GM12873 (cell line): ENCODE measurements around the gene CDS2.
A peak's percentile ranks its signal among the peaks of the same experiment; 100 is the strongest.

Experiments
- TF ChIP-seq, protein P1 (sequence below): IDR thresholded peaks from 2 replicates; pipeline ENCODE4 v1.5.1; 2012; ENCODE audit warnings: low read depth, mild to moderate bottlenecking, moderate library complexity, low read length, control low read depth; ENCODE audit not compliant: insufficient read depth; ENCODE audit errors: missing control alignments

Gene CDS2

DNA sequence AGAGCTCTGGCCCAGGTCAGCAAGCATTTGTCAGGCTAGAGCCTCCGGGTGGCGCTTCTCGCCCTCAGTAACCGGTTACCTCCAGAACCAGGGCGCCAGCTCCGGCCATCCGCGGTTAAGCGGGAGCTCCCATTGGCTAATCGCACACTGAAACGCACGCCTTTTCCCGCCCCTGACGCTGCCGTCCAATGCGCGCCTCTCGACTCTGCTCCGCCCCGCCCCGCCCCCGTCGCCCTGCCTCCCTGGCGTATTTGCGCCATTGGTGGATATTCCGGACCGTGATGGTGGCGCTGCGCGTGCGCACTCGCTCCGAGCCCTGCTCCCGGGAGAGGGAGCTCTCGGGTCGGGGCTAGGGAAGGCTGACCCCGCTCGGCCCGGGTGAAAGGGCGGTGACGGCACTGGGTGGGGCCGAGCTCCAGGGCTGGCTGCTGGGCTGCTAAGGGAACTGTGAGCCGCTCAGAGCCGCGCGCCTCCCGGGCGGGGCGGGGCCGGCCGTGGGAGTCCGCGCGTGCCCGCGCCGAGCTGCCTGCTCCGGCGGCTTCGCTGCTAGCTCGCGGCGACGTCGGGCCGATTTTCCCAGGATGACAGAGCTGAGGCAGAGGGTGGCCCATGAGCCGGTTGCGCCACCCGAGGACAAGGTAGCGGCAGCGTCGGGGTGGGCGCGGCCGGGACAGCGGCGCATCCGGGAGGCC is at the start of gene CDS2:
Gene CDS2 (plus strand): TSS at position 497 of the 692 bp plus-strand sequence. CDS start 85 bp downstream, at position 582.
- TF ChIP-seq, protein P1, sequence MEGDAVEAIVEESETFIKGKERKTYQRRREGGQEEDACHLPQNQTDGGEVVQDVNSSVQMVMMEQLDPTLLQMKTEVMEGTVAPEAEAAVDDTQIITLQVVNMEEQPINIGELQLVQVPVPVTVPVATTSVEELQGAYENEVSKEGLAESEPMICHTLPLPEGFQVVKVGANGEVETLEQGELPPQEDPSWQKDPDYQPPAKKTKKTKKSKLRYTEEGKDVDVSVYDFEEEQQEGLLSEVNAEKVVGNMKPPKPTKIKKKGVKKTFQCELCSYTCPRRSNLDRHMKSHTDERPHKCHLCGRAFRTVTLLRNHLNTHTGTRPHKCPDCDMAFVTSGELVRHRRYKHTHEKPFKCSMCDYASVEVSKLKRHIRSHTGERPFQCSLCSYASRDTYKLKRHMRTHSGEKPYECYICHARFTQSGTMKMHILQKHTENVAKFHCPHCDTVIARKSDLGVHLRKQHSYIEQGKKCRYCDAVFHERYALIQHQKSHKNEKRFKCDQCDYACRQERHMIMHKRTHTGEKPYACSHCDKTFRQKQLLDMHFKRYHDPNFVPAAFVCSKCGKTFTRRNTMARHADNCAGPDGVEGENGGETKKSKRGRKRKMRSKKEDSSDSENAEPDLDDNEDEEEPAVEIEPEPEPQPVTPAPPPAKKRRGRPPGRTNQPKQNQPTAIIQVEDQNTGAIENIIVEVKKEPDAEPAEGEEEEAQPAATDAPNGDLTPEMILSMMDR = peak; percentile 56

DNA sequence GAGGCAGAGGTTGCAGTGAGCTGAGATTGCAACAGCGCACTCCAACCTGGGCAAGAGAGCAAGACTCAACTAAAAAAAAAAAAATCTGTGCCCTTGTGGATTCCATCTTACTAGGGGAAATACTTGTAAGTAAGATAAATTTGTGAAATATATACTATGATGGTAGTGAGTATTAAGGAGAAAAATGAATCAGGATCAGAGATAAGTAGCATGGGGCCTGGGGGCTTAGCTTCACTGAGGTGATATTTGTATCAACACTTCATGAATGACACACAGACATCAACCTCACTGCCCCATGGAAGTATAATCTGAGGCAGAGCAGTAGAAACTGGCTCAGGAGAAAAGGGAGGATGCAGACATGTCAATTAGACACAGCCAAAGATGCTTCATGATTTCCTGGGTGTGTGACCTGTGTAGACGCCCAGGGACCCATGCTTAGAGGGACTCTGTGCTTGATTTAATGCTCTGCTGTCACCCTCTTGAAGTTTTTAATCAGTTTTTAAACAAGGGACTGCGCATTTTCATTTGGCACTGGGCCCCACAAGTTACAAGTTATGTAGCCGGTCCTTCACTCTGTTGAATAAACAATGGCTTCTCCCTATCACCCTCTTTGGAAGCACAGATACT is 48.9 kb upstream of the CDS2 start:
- TF ChIP-seq, protein P1 = no peak

DNA sequence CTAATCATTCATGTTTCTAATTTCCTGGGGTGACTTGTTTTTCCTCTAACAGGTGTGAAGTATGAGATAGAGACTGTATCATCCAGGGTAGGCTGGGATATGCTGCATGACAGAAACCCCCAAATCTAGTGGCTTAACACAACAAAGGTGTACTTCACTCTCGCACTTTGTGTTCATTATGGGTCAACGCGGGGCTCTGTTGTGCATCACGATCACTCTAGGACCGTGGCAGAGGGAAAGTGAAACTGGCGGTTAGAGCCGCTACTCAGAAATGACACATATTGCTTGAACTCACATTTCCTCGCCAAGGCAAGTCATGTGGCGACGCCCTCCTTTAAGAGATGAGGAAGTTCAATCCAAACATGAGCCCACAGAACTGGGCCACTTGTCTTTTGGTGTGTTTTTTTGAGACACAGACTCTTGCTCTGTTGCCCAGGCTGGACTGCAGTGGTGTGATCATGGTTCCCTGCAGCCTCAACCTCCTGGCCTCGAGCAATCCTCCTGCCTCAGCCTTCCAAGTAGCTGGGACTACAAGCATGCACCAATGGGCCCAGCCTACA is 48.3 kb upstream of the CDS2 start:
- TF ChIP-seq, protein P1 = no peak

DNA sequence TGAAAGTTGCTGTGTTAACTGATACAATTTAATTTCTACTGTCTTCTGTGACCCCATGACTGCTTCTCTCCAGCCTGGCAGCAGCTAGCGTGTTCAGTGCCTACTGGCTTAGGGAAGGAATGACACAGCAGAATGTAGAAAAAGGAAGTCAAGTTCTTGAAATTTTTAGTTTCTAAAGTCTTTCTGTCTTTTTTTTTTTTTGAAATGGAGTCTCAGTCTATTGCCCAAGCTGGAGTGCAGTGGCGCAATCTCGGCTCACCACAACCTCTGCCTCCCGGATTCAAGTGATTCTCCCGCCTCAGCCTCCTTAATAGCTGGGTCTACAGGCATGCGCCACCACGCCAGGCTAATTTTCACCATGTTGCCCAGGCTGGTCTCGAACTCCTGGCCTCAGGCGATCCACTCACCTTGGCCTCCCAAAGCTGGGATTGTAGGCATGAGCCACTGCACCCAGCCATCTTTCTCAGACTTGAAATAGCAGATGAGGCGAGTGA is 46.4 kb upstream of the CDS2 start:
- TF ChIP-seq, protein P1 = no peak

DNA sequence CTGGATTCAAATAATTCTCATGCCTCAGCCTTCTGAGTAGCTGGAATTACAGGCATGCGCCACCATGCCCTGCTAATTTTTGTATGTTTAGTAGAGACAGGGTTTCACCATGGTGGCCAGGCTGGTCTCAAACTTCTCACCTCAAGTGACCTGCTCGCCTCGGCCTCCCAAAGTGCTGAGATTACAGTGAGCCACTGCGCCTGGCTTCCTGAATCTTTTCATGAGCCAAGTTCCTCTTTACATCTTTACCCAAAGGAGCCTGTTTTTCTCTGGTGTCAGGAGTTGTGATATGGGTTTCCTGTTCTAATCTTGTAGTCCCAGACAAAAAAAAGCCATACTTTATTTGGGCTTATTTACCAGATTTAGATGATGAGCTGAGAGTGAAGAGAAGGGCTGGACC is 41.4 kb upstream of the CDS2 start:
- TF ChIP-seq, protein P1 = no peak

DNA sequence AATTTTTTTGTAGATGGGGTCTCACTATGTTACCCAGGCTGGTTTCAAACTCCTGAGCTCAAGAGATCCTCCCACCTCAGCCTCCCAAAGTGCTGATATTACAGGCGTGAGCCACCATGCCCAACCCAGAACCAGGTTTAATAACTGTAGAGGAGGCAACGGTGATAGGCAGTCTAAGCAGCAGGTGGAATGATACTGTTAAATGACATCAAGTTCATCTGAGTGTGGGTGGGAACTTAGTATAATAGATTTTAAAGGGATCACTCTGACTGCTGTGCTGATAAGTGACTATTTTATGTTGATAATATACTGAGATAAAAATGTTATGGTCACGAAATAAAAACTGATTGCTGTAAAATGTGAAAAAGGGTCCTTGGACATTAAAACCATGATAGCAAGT is 38.1 kb upstream of the CDS2 start:
- TF ChIP-seq, protein P1 = no peak

DNA sequence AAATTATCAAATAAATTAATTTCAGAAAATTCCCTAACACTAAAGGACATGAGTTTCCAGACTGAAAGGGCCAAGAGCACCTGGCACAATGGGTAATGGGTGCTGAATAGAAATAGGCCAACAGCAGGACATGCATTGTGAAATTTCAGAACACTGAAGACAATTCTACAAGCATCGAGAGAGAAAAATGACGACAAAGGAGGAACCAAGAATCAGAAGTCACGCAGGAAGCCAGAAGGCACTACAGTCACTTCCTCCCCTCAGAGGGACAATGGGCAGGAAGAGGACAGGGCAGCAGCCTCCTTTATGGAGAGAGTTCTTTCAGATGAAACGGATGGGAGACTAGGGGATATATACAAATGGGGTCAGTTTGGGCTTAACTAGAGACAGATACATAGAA is 36.6 kb upstream of the CDS2 start:
- TF ChIP-seq, protein P1 = no peak
